Endothelial cell of umbilical vein (primary cell): ENCODE data around the gene SFTPD. TPM values are rescaled to one million over a fixed set of nuclear protein-coding genes. Genes with fewer than 3 reads are reported as not detected.
"Not testable (repeated sequence)": the region's sequence is repeated elsewhere in the genome, so short reads cannot be mapped to it uniquely, and the experiment has no call there.

Source experiments
- BruUV-seq: library from RNA; stranded (reverse); fragments of 400-500 nt; replicated peaks from 2 replicates; lab custom pipeline; 2021; lab: Mats Ljungman, UMichigan
- CTCF ChIA-PET: fragments of 300-600, 350-600 bp; sonication (Branson Sonifier 250); formaldehyde crosslinking; loops from one replicate; lab custom pipeline; 2021; ENCODE audit warnings: antibody characterized with exemption, inconsistent platforms; lab: Charles Lee
- POLR2A ChIA-PET: fragments of 300-600, 350-600 bp; sonication (Branson Sonifier 250); formaldehyde crosslinking; loops from one replicate; lab custom pipeline; 2021; ENCODE audit warnings: antibody characterized with exemption, inconsistent platforms; lab: Charles Lee
- DNase-seq: peaks from one replicate; pipeline ENCODE4 v3.0.0-alpha.2; 2011; ENCODE audit warnings: low read depth, low spot score
- FAIRE-seq: peaks from 2 replicates; lab custom pipeline; 2011; peaks lifted over from hg19 to GRCh38; lab: Jason Lieb, UNC
- H2AFZ ChIP-seq: 2 replicates; pipeline ENCODE4 v1.6.0; 2012; ENCODE audit warnings: low read depth, low read length, control low read depth, inconsistent platforms
- H3K27ac ChIP-seq: 2 replicates; pipeline ENCODE4 v1.5.1; 2011; ENCODE audit warnings: low read depth, mild to moderate bottlenecking, control low read depth, low read length, moderate library complexity; ENCODE audit not compliant: insufficient read depth
- H3K27me3 ChIP-seq, 2 experiments: 2 replicates each; pipeline versions ENCODE4 v1.6.0 to v1.6.1; 2011; ENCODE audit warnings: low read length in 2 of 2, mixed read lengths in 1 of 2; ENCODE audit not compliant: control insufficient read depth in 2 of 2, insufficient read depth in 2 of 2
- H3K36me3 ChIP-seq, 2 experiments: 2 replicates in 1 of 2; 3 replicates in 1 of 2; pipeline ENCODE4 v1.5.1; 2011; ENCODE audit warnings: low read length in 2 of 2, mild to moderate bottlenecking in 1 of 2, moderate library complexity in 1 of 2; ENCODE audit not compliant: control insufficient read depth in 2 of 2, insufficient read depth in 2 of 2; ENCODE audit errors: extremely low read depth in 1 of 2
- H3K4me1 ChIP-seq: 3 replicates; pipeline ENCODE4 v1.5.1; 2011; ENCODE audit warnings: mild to moderate bottlenecking, low read length; ENCODE audit not compliant: control insufficient read depth, insufficient read depth; ENCODE audit errors: extremely low read depth
- H3K4me2 ChIP-seq: 2 replicates; pipeline ENCODE4 v1.6.1; 2011; ENCODE audit warnings: low read length, control low read depth, mixed read lengths; ENCODE audit not compliant: insufficient read depth
- H3K4me3 ChIP-seq, 3 experiments: fragments of 200-600 bp in 1 of 3; sonication (generic), shearing (Covaris generic) in 1 of 3; replicated peaks in 1 of 3; 2 replicates each; pipeline ENCODE4 v1.5.1; 2011 to 2016; ENCODE audit warnings: control low read depth in 3 of 3, low read length in 3 of 3, mild to moderate bottlenecking in 2 of 3, inconsistent platforms in 1 of 3, low read depth in 1 of 3, moderate library complexity in 1 of 3; ENCODE audit not compliant: insufficient read depth in 1 of 3
- H3K79me2 ChIP-seq: 2 replicates; pipeline ENCODE4 v1.6.0; 2012; ENCODE audit warnings: low read length, inconsistent platforms; ENCODE audit not compliant: control insufficient read depth, insufficient read depth
- H3K9ac ChIP-seq: replicated peaks from 2 replicates; pipeline ENCODE3; 2011; ENCODE audit warnings: low read length, control low read depth; ENCODE audit not compliant: insufficient read depth; ENCODE audit errors: extremely low read depth
- H3K9me1 ChIP-seq: replicated peaks from 3 replicates; pipeline ENCODE4 v1.6.0; 2011; ENCODE audit warnings: mild to moderate bottlenecking, low read length; ENCODE audit not compliant: control insufficient read depth, insufficient read depth; ENCODE audit errors: extremely low read depth
- H3K9me3 ChIP-seq: replicated peaks from 2 replicates; pipeline ENCODE4 v1.5.1; 2012; ENCODE audit warnings: low read length, inconsistent platforms; ENCODE audit not compliant: control insufficient read depth, insufficient read depth
- H4K20me1 ChIP-seq: replicated peaks from 2 replicates; pipeline ENCODE3; 2011; ENCODE audit warnings: mild to moderate bottlenecking, low read length; ENCODE audit not compliant: control insufficient read depth, insufficient read depth; ENCODE audit errors: extremely low read depth
- MAX ChIP-seq: IDR thresholded peaks from 2 replicates; pipeline ENCODE4 v1.6.1; 2011; ENCODE audit not compliant: insufficient read depth, insufficient read length
- POLR2A ChIP-seq: IDR thresholded peaks from 2 replicates; pipeline ENCODE4 v1.6.1; 2012; ENCODE audit warnings: low read depth, mild to moderate bottlenecking, control low read depth, low read length
- dilution Hi-C: fragments of 300-500 bp; cut with MboI; formaldehyde crosslinking; loops from one replicate; pipeline ENCODE4 v1.15.0; 2019; ENCODE audit warnings: low sequenced_read_pairs; ENCODE audit not compliant: extremely low pct_ligation_motif_present
- intact Hi-C: fragments of 100-400 bp; cut with micrococcal nuclease; formaldehyde crosslinking; loops from one replicate; pipeline ENCODE4 v1.10.0; 2022
- polyA plus RNA-seq, 4 experiments: library from polyadenylated mRNA; depleted of rRNA in 3 of 4; stranded (reverse) in 3 of 4; unstranded in 1 of 4; fragments of >200 nt; gene quantifications; 2 replicates each; pipeline versions ENCODE4 v1.2.1 to v1.2.3, GENCODE V29; 2011 to 2012; ENCODE audit warnings: missing spikeins in 1 of 4
- total RNA-seq: library from RNA; stranded (reverse); gene quantifications from 2 replicates; pipeline ENCODE4 v1.2.3, GENCODE V29; 2021

Gene SFTPD
- total and polyA plus RNA-seq, 2 donors (not counting 3 experiments of a cell fraction or from before 2014, with no cell fraction given) = not detected

GRCh38 chr10:79904671-79905321 is 44.1 kb downstream of the SFTPD start:
- Histone ChIP-seq H3K4me3 (peak overlapping the region; percentile 70 to 88 (median 86)), H3K27ac (peak overlapping the region; percentile 55), H3K9ac (peak overlapping the region; percentile 77), H3K79me2 (no peaks in the 10 kb centered on the region), H4K20me1 (no peaks in the 10 kb centered on the region), H3K9me3 (no peaks in the 10 kb centered on the region), H3K4me1 (peaks cover 5% of the 10 kb centered on the region), H3K4me2 (peak overlapping the region; percentile 75), H3K9me1 (no peaks in the 10 kb centered on the region), H3K27me3 (no peaks in the 10 kb centered on the region), H3K36me3 (no peaks in the 10 kb centered on the region), H2AFZ (peak overlapping the region; percentile 88)
- BruUV-seq = no TSS peak
- TF ChIP-seq MAX (no peak), POLR2A (peak; percentile 32)
- POLR2A ChIA-PET = no interaction called here
- DNase-seq (peak; percentile 82), FAIRE-seq (peak; percentile 82)
- dilution Hi-C loops = no loop called here
- intact Hi-C loops = loop anchor here (2.0 kb wide), 1 partner anchor 28 kb away; no protein-coding TSS in a partner anchor
- CTCF ChIA-PET = interaction anchor here (1.1 kb wide), 1 partner anchor 24 kb away, joined by 5 read pairs; no protein-coding TSS in a partner anchor

- H3K36me3 ChIP-seq, H3K4me2 ChIP-seq, H3K4me3 ChIP-seq, CTCF ChIA-PET, POLR2A ChIA-PET, H3K79me2 ChIP-seq, H3K9ac ChIP-seq, dilution Hi-C loops, H3K9me1 ChIP-seq, intact Hi-C loops, H3K27me3 ChIP-seq, H3K27ac ChIP-seq, DNase-seq, H3K9me3 ChIP-seq, BruUV-seq, H3K4me1 ChIP-seq, FAIRE-seq, H2AFZ ChIP-seq, H4K20me1 ChIP-seq: not testable (repeated sequence)
Observed at GRCh38 chr10:79901571-79901970, 47.3 kb downstream of the SFTPD start.
